ENCODE results near the gene USP17L27.
A peak's percentile ranks its signal among the peaks of the same experiment; 100 is the strongest.
"Not testable (repeated sequence)": the region's sequence is repeated elsewhere in the genome, so short reads cannot be mapped to it uniquely, and the experiment has no call there.

The USP17L27 gene

GRCh38 chr4:9343848-9344247 lies at the start of gene USP17L27:
USP17L27 (plus strand) TSS chr4:9344148; CDS start chr4:9344148, 0 bp downstream.
- not testable (repeated sequence) for DNase-seq

GRCh38 chr4:9324191-9324590 lies 19.8 kb upstream of the USP17L27 start:
- DNase-seq: not testable (repeated sequence)

DNA sequence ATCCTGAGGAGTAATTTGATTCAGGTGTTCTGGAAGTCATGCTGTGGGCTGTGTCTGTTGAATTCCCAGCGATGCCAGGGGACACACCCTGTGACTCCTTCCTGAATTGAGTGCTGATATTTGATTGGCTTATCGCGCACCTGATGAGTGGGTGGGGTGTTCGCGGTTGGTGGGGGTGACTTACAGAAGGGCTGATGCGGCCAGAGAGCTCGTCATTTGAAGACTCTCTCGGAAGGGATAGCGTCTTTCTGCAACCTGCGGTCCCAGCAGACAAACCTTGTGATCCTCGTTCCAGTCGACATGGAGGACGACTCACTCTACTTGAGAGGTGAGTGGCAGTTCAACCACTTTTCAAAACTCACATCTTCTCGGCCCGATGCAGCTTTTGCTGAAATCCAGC lies 19.1 kb upstream of the USP17L27 start, which contains the start of gene USP17L24:
Gene USP17L24 (plus strand): TSS at position 301 of the 400 bp plus-strand sequence. CDS start 0 bp downstream, at position 301.
- not testable (repeated sequence) for DNase-seq

DNA sequence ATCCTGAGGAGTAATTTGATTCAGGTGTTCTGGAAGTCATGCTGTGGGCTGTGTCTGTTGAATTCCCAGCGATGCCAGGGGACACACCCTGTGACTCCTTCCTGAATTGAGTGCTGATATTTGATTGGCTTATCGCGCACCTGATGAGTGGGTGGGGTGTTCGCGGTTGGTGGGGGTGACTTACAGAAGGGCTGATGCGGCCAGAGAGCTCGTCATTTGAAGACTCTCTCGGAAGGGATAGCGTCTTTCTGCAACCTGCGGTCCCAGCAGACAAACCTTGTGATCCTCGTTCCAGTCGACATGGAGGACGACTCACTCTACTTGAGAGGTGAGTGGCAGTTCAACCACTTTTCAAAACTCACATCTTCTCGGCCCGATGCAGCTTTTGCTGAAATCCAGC lies 14.3 kb upstream of the USP17L27 start, which contains the start of gene USP17L25:
Gene USP17L25 (plus strand): TSS at position 301 of the 400 bp plus-strand sequence. CDS start 0 bp downstream, at position 301.
- DNase-seq: not testable (repeated sequence)

GRCh38 chr4:9334358-9334757 lies 9.6 kb upstream of the USP17L27 start, which contains the start of gene USP17L26:
USP17L26 (plus strand) TSS chr4:9334658; CDS start chr4:9334658, 0 bp downstream.
- DNase-seq: not testable (repeated sequence)

DNA sequence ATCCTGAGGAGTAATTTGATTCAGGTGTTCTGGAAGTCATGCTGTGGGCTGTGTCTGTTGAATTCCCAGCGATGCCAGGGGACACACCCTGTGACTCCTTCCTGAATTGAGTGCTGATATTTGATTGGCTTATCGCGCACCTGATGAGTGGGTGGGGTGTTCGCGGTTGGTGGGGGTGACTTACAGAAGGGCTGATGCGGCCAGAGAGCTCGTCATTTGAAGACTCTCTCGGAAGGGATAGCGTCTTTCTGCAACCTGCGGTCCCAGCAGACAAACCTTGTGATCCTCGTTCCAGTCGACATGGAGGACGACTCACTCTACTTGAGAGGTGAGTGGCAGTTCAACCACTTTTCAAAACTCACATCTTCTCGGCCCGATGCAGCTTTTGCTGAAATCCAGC lies 4.8 kb upstream of the USP17L27 start, which contains the start of gene USP17L5:
Gene USP17L5 (plus strand): TSS at position 301 of the 400 bp plus-strand sequence. CDS start 0 bp downstream, at position 301.
- not testable (repeated sequence) for DNase-seq

GRCh38 chr4:9348593-9348992 lies 4.6 kb downstream of the USP17L27 start, which contains the start of gene USP17L28:
USP17L28 (plus strand) TSS chr4:9348893; CDS start chr4:9348893, 0 bp downstream.
- not testable (repeated sequence) for DNase-seq

DNA sequence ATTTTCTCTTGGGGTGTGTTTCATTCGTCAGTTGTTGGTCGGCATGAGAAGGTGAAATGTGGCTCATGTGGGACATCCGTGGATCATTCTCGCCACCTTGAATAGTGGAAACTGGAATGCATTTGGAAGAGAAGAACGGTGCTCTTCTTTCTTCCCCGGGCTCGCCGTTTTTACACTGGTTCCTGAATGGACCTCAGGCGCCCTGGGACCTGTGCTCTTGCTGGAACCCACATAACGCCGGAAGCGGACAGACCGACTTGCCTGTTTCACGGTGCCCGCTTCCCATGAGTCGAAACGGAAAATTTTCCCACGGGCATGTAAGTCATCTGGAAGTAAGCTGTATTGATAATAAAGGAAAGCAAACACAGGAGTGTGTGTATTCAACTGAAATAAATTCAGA lies 6.9 kb downstream of the USP17L27 start:
- not testable (repeated sequence) for DNase-seq

GRCh38 chr4:9353338-9353737 lies 9.4 kb downstream of the USP17L27 start, which contains the start of gene USP17L29:
USP17L29 (plus strand) TSS chr4:9353638; CDS start chr4:9353638, 0 bp downstream.
- not testable (repeated sequence) for DNase-seq

DNA sequence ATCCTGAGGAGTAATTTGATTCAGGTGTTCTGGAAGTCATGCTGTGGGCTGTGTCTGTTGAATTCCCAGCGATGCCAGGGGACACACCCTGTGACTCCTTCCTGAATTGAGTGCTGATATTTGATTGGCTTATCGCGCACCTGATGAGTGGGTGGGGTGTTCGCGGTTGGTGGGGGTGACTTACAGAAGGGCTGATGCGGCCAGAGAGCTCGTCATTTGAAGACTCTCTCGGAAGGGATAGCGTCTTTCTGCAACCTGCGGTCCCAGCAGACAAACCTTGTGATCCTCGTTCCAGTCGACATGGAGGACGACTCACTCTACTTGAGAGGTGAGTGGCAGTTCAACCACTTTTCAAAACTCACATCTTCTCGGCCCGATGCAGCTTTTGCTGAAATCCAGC lies 18.9 kb downstream of the USP17L27 start, which contains the start of gene USP17L30:
Gene USP17L30 (plus strand): TSS at position 301 of the 400 bp plus-strand sequence. CDS start 0 bp downstream, at position 301.
- DNase-seq: not testable (repeated sequence)

GRCh38 chr4:9379881-9380280 lies 35.9 kb downstream of the USP17L27 start:
- not testable (repeated sequence) for DNase-seq

DNA sequence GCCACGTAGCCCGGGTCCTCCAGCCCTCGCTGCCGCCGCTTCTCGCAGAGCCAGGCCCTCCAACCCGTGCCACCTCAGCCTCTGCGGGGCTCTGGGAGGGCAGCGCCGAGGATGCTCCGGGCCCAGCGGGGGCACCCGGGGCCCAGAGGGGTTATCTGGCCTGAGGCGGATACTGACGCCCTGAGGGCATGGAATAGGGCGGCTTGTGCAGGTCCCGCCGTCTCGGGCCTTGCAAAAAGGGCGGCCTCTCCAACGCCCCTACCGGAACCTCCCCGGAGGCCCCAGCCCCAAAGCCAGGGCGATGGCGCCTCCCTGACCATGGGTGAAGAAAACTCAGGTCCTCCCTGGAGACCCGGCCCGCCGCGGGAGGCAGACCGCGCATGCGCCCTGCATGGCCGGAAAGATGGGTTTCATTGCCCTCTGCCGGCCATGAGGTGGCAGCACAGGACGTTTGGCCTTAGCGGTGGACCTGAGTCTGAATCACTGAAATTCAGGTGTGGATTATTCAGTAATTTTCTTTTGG lies 37.1 kb downstream of the USP17L27 start:
- peak; percentile 70 for DNase-seq

DNA sequence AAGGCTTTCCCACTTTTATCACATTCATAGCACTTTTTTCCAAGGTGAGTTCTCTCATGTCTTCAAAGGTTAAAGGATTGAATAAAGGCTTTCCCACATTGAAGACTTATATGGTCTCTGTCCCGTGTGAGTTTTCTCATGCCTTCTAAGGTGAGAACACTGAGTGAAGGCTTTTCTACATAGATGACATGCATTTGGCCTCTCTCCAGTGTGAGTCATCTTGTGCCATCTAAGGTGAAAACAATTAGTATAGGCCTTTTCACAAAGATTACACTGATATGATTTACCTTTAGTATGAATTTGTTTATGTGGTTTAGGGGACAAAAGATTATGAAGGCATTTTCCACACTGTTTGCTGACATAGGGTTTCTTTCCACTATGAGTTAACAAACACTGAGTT lies 40.2 kb downstream of the USP17L27 start:
- no peak for DNase-seq

DNA sequence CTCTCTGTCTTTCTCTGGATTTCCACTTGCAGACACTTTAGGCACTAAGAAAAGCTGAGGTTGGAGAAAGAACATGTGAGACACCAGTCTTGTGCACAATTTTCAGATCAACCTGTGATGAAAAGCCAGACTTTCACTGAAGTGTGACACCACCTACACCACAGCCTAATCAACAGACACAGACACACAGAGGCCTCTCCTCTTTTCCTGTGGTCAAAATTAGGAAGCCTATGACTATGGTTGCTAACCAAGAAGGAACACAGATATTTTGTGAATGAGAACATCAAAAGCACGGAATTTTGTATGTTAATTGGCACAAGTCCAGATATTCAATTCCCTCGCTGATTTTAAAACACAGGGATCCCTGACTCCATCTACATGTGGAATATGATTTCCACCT lies 45.1 kb downstream of the USP17L27 start:
- not testable (repeated sequence) for DNase-seq

All from activated CD8-positive, alpha-beta memory T cell treated with anti-CD3 and anti-CD28 coated beads, Interleukin-2, amount 50 U/mL, for 48 hours (primary cell).